ENCODE results near the gene SCAPER. TPM values are rescaled to one million over a fixed set of nuclear protein-coding genes. Genes with fewer than 3 reads are reported as not detected.
"Not testable (repeated sequence)": the region's sequence is repeated elsewhere in the genome, so short reads cannot be mapped to it uniquely, and the experiment has no call there.

The SCAPER gene
- total RNA-seq, 2 donors from 2014 or later = 27.9 to 32.1 TPM

- intact Hi-C loops (cut with DNase I) = no loop called here
Observed at GRCh38 chr15:76533995-76534394, 371.1 kb downstream of the SCAPER start.

GRCh38 chr15:76533060-76533820 is 371.9 kb downstream of the SCAPER start:
- no peak for DNase-seq (ENCODE audit: low spot score)
- intact Hi-C loops (cut with DNase I) = no loop called here

More at GRCh38 chr15:76533995-76534394, 371.1 kb downstream of the SCAPER start:
- no peak for DNase-seq (ENCODE audit: low spot score)

GRCh38 chr15:76529911-76530310 is 375.2 kb downstream of the SCAPER start:
- intact Hi-C loops (cut with DNase I) = no loop called here
- DNase-seq (ENCODE audit: low spot score) = no peak

- DNase-seq (ENCODE audit: low spot score) = no peak
- intact Hi-C loops (cut with DNase I) = no loop called here
Observed at GRCh38 chr15:76526111-76526510, 379.0 kb downstream of the SCAPER start.

- no peak for DNase-seq (ENCODE audit: low spot score)
Observed at GRCh38 chr15:76517910-76518309, 387.2 kb downstream of the SCAPER start.

GRCh38 chr15:76514282-76514681 is 390.9 kb downstream of the SCAPER start:
- DNase-seq (ENCODE audit: low spot score) = no peak
- intact Hi-C loops (cut with DNase I) = no loop called here

More at GRCh38 chr15:76517910-76518309, 387.2 kb downstream of the SCAPER start:
- intact Hi-C loops (cut with DNase I) = no loop called here

GRCh38 chr15:76512971-76513370 is 392.2 kb downstream of the SCAPER start:
- no peak for DNase-seq (ENCODE audit: low spot score)
- intact Hi-C loops (cut with DNase I) = no loop called here

GRCh38 chr15:76510663-76511062 is 394.5 kb downstream of the SCAPER start:
- intact Hi-C loops (cut with DNase I) = loop anchor here in 1 of 2 donors (2.0 kb wide), 1 partner anchor 14 kb away; no protein-coding TSS in a partner anchor
- not testable (repeated sequence) for DNase-seq (ENCODE audit: low spot score)

- intact Hi-C loops (cut with DNase I) = no loop called here
- no peak for DNase-seq (ENCODE audit: low spot score)
Observed at GRCh38 chr15:76503804-76504203, 401.3 kb downstream of the SCAPER start.

GRCh38 chr15:76503121-76503520 is 402.0 kb downstream of the SCAPER start:
- intact Hi-C loops (cut with DNase I) = no loop called here
- no peak for DNase-seq (ENCODE audit: low spot score)

- DNase-seq (ENCODE audit: low spot score) = no peak
- intact Hi-C loops (cut with DNase I) = no loop called here
Observed at GRCh38 chr15:76502678-76503077, 402.5 kb downstream of the SCAPER start.

GRCh38 chr15:76502185-76502584 is 403.0 kb downstream of the SCAPER start:
- DNase-seq (ENCODE audit: low spot score); intact Hi-C loops (cut with DNase I): not testable (repeated sequence)

GRCh38 chr15:76501726-76502125 is 403.4 kb downstream of the SCAPER start:
- DNase-seq (ENCODE audit: low spot score) = no peak
- intact Hi-C loops (cut with DNase I) = no loop called here

- no peak for DNase-seq (ENCODE audit: low spot score)
- intact Hi-C loops (cut with DNase I) = no loop called here
Observed at GRCh38 chr15:76501011-76501410, 404.1 kb downstream of the SCAPER start.

GRCh38 chr15:76495487-76495886 is 409.7 kb downstream of the SCAPER start:
- no peak for DNase-seq (ENCODE audit: low spot score)
- intact Hi-C loops (cut with DNase I) = no loop called here

- DNase-seq (ENCODE audit: low spot score) = no peak
- intact Hi-C loops (cut with DNase I) = no loop called here
Observed at GRCh38 chr15:76492538-76492937, 412.6 kb downstream of the SCAPER start.

- intact Hi-C loops (cut with DNase I) = no loop called here
- DNase-seq (ENCODE audit: low spot score) = no peak
Observed at GRCh38 chr15:76483752-76484151, 421.4 kb downstream of the SCAPER start.

- no peak for DNase-seq (ENCODE audit: low spot score)
- intact Hi-C loops (cut with DNase I) = no loop called here
Observed at GRCh38 chr15:76483018-76483417, 422.1 kb downstream of the SCAPER start.

- intact Hi-C loops (cut with DNase I) = no loop called here
- DNase-seq (ENCODE audit: low spot score) = no peak
Observed at GRCh38 chr15:76480267-76480666, 424.9 kb downstream of the SCAPER start.

- no peak for DNase-seq (ENCODE audit: low spot score)
- intact Hi-C loops (cut with DNase I) = no loop called here
Observed at GRCh38 chr15:76470691-76471090, 434.4 kb downstream of the SCAPER start.

- intact Hi-C loops (cut with DNase I) = no loop called here
- no peak for DNase-seq (ENCODE audit: low spot score)
Observed at GRCh38 chr15:76468722-76469121, 436.4 kb downstream of the SCAPER start.

Measured in posterior vena cava (tissue), 2 donors.